AG04450 (cell line): Measurements from ENCODE around the gene PARD3B. TPM values are rescaled to one million over a fixed set of nuclear protein-coding genes. Genes with fewer than 3 reads are reported as not detected.

ENCODE experiments used
- CTCF ChIA-PET: fragments of 300-600, 350-600 bp; formaldehyde crosslinking; extraction: SDS; loops from one replicate; lab custom pipeline; 2022; ENCODE audit warnings: antibody characterized with exemption, inconsistent platforms; lab: Charles Lee
- POLR2A ChIA-PET: fragments of 350-600 bp; formaldehyde crosslinking; extraction: SDS; loops from one replicate; lab custom pipeline; 2021; ENCODE audit warnings: antibody characterized with exemption, inconsistent platforms; lab: Yijun Ruan, JAX
- DNase-seq: peaks from one replicate; pipeline ENCODE4 v3.0.0-alpha.2; 2011; ENCODE audit warnings: low read depth, low spot score
- H3K27ac ChIP-seq: one replicate; pipeline ENCODE4 v1.5.1; 2012; ENCODE audit warnings: low read depth, low read length, control low read depth
- H3K27me3 ChIP-seq: one replicate; pipeline ENCODE4 v1.6.0; 2012; ENCODE audit warnings: low read length; ENCODE audit not compliant: control insufficient read depth, insufficient read depth
- H3K4me3 ChIP-seq: 2 replicates; pipeline ENCODE4 v1.5.1; 2011; ENCODE audit warnings: mild to moderate bottlenecking, low read depth, low read length, control low read depth
- H3K9me3 ChIP-seq: 2 replicates; pipeline ENCODE4 v1.5.1; 2012; ENCODE audit warnings: low read length; ENCODE audit not compliant: control insufficient read depth, insufficient read depth
- polyA plus RNA-seq: library from polyadenylated mRNA; depleted of rRNA; stranded (reverse); fragments of >200 nt; gene quantifications from 2 replicates; pipeline ENCODE4 v1.2.3, GENCODE V29; 2011
- TF ChIP-seq, protein P1 (sequence below): IDR thresholded peaks from 2 replicates; pipeline ENCODE4 v1.5.1; 2011; ENCODE audit warnings: low read depth, low read length, control low read depth, inconsistent platforms

The PARD3B gene
- polyA plus RNA-seq, 1 experiment = 8.5 TPM

DNA sequence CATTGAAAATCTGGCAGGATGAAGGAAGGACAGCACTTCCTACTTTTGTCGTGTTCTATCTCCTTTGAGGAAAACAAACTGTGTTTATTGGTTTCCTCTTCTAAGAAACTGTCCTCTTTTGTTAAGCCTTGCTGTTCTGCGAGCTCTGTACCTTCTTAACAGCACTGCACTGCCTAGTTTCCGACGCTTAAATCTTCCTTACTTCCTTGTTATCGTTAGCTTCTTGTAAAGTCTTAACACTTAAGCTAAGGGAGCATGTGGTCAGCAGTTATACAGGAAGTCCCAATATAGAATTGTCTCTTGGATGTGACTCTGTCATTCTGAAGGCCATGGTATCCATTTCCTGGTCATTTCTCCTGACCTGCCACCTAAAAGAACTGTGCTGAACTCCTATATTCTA is 584.3 kb downstream of the PARD3B start:
- H3K27me3 ChIP-seq = no peaks in the 10 kb centered on the region
- no peak for DNase-seq
- CTCF ChIA-PET = no interaction called here
- no peak overlapping the region for H3K4me3 ChIP-seq
- no peak overlapping the region for H3K27ac ChIP-seq
- H3K9me3 ChIP-seq = no peaks in the 10 kb centered on the region
- POLR2A ChIA-PET = no interaction called here
- TF ChIP-seq, protein P1, sequence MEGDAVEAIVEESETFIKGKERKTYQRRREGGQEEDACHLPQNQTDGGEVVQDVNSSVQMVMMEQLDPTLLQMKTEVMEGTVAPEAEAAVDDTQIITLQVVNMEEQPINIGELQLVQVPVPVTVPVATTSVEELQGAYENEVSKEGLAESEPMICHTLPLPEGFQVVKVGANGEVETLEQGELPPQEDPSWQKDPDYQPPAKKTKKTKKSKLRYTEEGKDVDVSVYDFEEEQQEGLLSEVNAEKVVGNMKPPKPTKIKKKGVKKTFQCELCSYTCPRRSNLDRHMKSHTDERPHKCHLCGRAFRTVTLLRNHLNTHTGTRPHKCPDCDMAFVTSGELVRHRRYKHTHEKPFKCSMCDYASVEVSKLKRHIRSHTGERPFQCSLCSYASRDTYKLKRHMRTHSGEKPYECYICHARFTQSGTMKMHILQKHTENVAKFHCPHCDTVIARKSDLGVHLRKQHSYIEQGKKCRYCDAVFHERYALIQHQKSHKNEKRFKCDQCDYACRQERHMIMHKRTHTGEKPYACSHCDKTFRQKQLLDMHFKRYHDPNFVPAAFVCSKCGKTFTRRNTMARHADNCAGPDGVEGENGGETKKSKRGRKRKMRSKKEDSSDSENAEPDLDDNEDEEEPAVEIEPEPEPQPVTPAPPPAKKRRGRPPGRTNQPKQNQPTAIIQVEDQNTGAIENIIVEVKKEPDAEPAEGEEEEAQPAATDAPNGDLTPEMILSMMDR = no peak

DNA sequence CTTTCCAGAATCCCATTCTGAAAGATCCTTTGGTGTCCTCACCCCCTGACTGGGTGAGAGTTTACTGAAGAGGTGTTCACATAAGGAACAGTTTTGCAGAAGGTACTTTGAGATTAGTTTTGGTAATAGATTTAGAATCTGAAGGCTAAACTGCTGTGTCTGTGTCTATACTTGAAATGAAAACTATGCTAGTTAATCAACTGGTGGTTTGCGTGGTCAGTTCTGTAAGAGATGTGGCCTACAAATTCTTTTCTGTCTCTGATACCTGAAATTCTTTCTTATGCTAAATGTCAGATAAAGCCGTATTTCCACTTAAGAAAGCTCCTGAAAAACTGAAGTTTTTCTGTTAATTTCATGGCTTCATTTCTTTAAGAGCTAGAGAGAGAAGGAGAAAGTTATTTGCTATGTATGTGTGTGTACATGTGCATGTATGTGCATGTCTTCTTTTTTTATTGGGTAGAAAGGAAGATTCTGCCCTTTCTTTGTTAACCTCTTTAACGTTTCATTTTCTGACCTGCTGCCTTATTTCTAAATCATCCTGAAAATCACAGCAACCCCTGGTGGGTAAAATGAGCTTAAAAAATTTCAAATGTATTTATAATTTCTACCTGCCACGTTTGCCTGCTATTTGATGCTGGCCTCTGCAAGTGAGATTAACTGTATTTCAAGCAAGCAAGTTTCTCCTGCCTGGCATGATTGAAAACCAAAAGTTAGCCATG is 585.0 kb downstream of the PARD3B start:
- CTCF ChIA-PET = interaction anchor here (0.7 kb wide), 1 partner anchor 83 kb away, joined by 3 read pairs; no protein-coding TSS in a partner anchor
- POLR2A ChIA-PET = no interaction called here

DNA sequence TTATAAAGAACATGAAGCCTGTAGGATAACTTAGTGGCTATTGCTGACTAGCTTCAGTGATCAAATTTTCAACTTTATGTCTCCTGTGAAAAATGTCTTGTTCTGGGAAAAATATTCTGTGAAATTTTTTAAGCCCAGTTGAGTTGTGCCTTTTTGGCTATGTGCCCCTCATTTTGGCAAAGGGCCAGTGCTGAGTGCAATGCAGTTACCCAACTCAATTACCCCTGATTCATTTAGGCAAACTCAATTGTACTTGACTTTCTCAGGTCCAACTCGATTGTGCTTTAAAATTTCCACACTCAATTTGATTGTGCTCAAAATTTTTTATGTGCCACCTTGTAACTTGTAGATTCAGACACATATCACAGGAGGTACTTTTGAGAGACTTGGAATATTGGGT is 588.3 kb downstream of the PARD3B start:
- no peaks in the 10 kb centered on the region for H3K9me3 ChIP-seq
- H3K27ac ChIP-seq = no peak overlapping the region
- ChIA-PET CTCF (no interaction called here), POLR2A (no interaction called here)
- no peak overlapping the region for H3K4me3 ChIP-seq
- DNase-seq = no peak
- H3K27me3 ChIP-seq = no peaks in the 10 kb centered on the region
- TF ChIP-seq, protein P1 = no peak

More for the DNA sequence above, 585.0 kb downstream of the PARD3B start:
- DNase-seq = no peak
- no peaks in the 10 kb centered on the region for H3K9me3 ChIP-seq
- no peak overlapping the region for H3K27ac ChIP-seq
- H3K4me3 ChIP-seq = no peak overlapping the region
- TF ChIP-seq, protein P1 = no peak
- H3K27me3 ChIP-seq = no peaks in the 10 kb centered on the region

DNA sequence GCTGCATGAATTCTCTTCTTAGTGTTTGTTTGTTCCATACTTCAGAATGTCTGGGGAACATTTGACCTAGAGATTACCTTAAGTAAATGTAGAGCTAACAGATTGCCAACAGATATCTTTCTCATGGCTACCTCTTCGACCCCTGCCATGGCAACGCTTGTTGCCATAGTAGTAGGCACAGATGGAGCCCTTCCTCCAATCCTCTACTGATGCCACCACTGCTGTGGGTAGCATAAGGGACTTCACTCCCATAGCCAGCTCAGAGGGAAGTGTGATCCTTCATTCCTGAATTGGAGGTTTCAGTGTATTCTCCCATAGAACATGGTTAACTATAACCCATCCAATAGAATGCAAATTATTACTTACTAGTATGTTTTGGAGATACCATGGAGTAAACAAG is 593.5 kb downstream of the PARD3B start:
- CTCF ChIA-PET = no interaction called here
- H3K9me3 ChIP-seq = no peaks in the 10 kb centered on the region
- no peaks in the 10 kb centered on the region for H3K27me3 ChIP-seq
- DNase-seq = no peak
- TF ChIP-seq, protein P1 = no peak
- H3K27ac ChIP-seq = no peak overlapping the region
- no peak overlapping the region for H3K4me3 ChIP-seq
- POLR2A ChIA-PET = no interaction called here

DNA sequence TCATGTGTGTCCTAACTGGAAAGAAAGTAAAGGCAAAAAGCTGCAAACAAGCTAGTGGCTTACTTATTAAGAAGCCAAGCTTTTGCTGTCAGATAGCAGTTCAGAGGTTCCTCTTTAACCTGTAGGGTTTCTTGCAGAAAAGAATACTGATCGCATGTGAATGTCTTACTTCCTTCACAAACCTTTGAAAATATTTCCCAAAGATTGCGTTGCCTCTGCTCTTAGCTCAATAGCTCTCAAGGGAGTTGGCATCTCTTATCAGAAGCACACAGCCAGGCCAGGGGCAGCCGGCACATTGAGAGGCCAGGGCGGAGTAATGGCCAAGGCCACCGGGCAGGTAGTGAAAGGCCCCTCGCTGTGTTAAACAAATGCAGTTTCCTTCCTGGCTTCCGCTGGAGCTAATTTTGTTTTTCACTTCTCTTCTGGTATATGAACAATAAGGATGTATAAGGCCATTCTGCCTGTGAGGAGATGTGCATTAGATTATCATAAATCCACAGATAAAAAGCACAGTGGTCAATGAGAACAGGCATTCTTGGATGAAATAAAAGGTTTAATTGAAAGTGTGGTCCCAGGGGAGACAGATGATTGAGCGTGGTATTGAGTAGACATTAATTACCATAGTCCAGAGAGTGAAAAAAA is 594.7 kb downstream of the PARD3B start:
- DNase-seq = no peak
- Histone ChIP-seq H3K27me3 (no peaks in the 10 kb centered on the region), H3K27ac (no peak overlapping the region), H3K4me3 (no peak overlapping the region), H3K9me3 (no peaks in the 10 kb centered on the region)
- ChIA-PET POLR2A (no interaction called here), CTCF (no interaction called here)
- TF ChIP-seq, protein P1 = no peak
